Heart right ventricle (tissue), 16 donors: ENCODE measurements around the gene KCNT2. TPM values are rescaled to one million over a fixed set of nuclear protein-coding genes. Genes with fewer than 3 reads are reported as not detected.

Source experiments
- ATAC-seq, 8 donors: fragments of 200-7000 bp; cut with Tn5 transposase; one replicate each; pipeline ENCODE4 v1.9.1; 2020; ENCODE audit warnings: mild to moderate bottlenecking in 8 of 8, moderate library complexity in 8 of 8, moderate number of reproducible peaks in 1 of 8
- DNase-seq, 2 donors: peaks; one replicate each; pipeline ENCODE4 v3.0.0-alpha.2; 2020
- H3K27ac ChIP-seq, 10 donors: fragments of 200-600 bp; sonication (generic) in 2 of 10; one replicate each; pipeline versions ENCODE4 v1.5.0 to v1.8.0; 2020 to 2022; ENCODE audit warnings: mild to moderate bottlenecking in 3 of 10
- H3K27me3 ChIP-seq, 7 donors: fragments of 200-600 bp; one replicate each; pipeline ENCODE4 v1.8.0; 2021 to 2022; ENCODE audit warnings: mild to moderate bottlenecking in 2 of 7
- H3K36me3 ChIP-seq, 9 donors: fragments of 200-600 bp; sonication (generic) in 1 of 9; one replicate each; pipeline versions ENCODE4 v1.5.0 to v1.8.0; 2020 to 2022; ENCODE audit warnings: mild to moderate bottlenecking in 2 of 9
- H3K4me1 ChIP-seq, 9 donors: fragments of 200-600 bp; sonication (generic) in 1 of 9; one replicate each; pipeline versions ENCODE4 v1.5.0 to v1.8.0; 2020 to 2022; ENCODE audit warnings: mild to moderate bottlenecking in 4 of 9
- H3K4me3 ChIP-seq, 10 donors: fragments of 200-600 bp; sonication (generic) in 2 of 10; one replicate each; pipeline versions ENCODE4 v1.5.0 to v1.8.0; 2020 to 2022; ENCODE audit warnings: mild to moderate bottlenecking in 7 of 10, moderate library complexity in 2 of 10
- H3K9me3 ChIP-seq, 11 donors: fragments of 200-600 bp in 10 of 11; sonication (generic) in 2 of 11; one replicate each; pipeline versions ENCODE4 v1.5.0 to v1.8.0; 2013 to 2022; ENCODE audit warnings: mild to moderate bottlenecking in 2 of 11, control low read depth in 1 of 11, moderate library complexity in 1 of 11
- CTCF ChIP-seq, 9 donors: fragments of 200-600 bp; sonication (generic) in 2 of 9; IDR thresholded peaks; one replicate each; pipeline versions ENCODE4 v1.5.0 to v1.8.0; 2021 to 2022; ENCODE audit warnings: antibody characterized with exemption in 9 of 9, mild to moderate bottlenecking in 5 of 9, moderate library complexity in 1 of 9
- WGBS, 2 donors: extraction: QIAGEN DNeasy Blood & Tissue Kit; methylation state at CpG; one replicate each; pipeline ENCODE4 v1.1.7; 2013; ENCODE audit warnings: inconsistent platforms in 1 of 2; 5-methylcytosine and 5-hydroxymethylcytosine counted together
- intact Hi-C, 10 donors: fragments of 100-400 bp; cut with DNase I; formaldehyde crosslinking; loops; one replicate each; pipeline versions ENCODE4 v1.11.1 to v1.14.2; 2022
- polyA plus RNA-seq, 2 donors: library from polyadenylated mRNA; stranded (reverse); fragments of 200-250 nt; gene quantifications; one replicate each; pipeline ENCODE4 v1.2.3, GENCODE V29; 2013
- total RNA-seq, 10 donors: library from RNA; stranded (reverse); fragmentation: NEBNext Ultra II Directional in 3 of 10; extraction: Animal tissue kit (Norgen Biotek cat#: 25700) in 3 of 10; gene quantifications; one replicate each; pipeline versions ENCODE4 v1.2.1 to v1.2.4, GENCODE V29; 2021 to 2023
- donor health status: Arrhythmogenic right ventricular cardiomyopathy.
- donor health status: ischemic (EF 13 %, LVEDD 7.1; RV severe dilation, severe dysfunction).
- donor health status: healthy with polysubstance abuse.
- donor health status: DM: no; HTN: yes; CAD: no.
- donor health status: DM: no; HTN: no; CAD: no.
- donor health status: ischemic (EF 25% LVEDD 6.9; RV normal size, moderate dysfunction).
- donor health status: ischemic (EF 25% LVEDD 5.7; RV mildly dilated, moderate dysfunction).
- donor health status: healthy.
- donor health status: DM: yes; HTN: yes; CAD: no.
- donor health status: Ischemic cardiomyopathy.
- donor health status: ischemic (EF 35%, LVEDD 5.7; RV mildly dilated, moderate dysfunction).
- donor health status: nonischemic (EF 11% LVEDD 7.7; RV severe dilation, severe dysfunction).
- donor health status: DM: yes; HTN: yes; CAD: no.
- donor health status: PGD.
- donor health status: ischemic (EF 29% LVEDD 5.4; RV normal size, mild dysfunction).
- donor health status: nonischemic (EF 23%, LVEDD 6.1; RV moderate dilation, normal function).

The KCNT2 gene
- total and polyA plus RNA-seq, 12 donors: 0.26 to 1.1 (median 0.68) TPM

GRCh38 chr1:196323869-196324268 lies 284.4 kb downstream of the KCNT2 start:
- Histone ChIP-seq H3K36me3 (no peaks in the 10 kb centered on the region), H3K4me1 (no peaks in the 10 kb centered on the region), H3K4me3 (no peak overlapping the region), H3K27ac (no peak overlapping the region), H3K9me3 (no peaks in the 10 kb centered on the region), H3K27me3 (no peaks in the 10 kb centered on the region)
- no peak for TF ChIP-seq CTCF (IDR thresholded peaks at IDR 0.05)
- no peak for ATAC-seq
- WGBS, 2 donors: 83 to 86% methylated on average over 3 of the region's 3 CpGs
- intact Hi-C loops: no loop called here
- DNase-seq: no peak

- intact Hi-C loops: loop anchor here in 3 of 10 donors (5.0 to 10.0 kb wide), 3 partner anchors 174 to 343 kb away; partner anchors contain the start of gene CFH (in 1 of the 3)
- DNase-seq (no peak), ATAC-seq (no peak)
- no peaks in the 10 kb centered on the region for H3K36me3 ChIP-seq
- H3K4me1 ChIP-seq: no peaks in the 10 kb centered on the region
- no peak for TF ChIP-seq CTCF (IDR thresholded peaks at IDR 0.05)
- H3K9me3 ChIP-seq: no peaks in the 10 kb centered on the region
- 82 to 91% methylated on average over 2 of the region's 2 CpGs for WGBS, 2 donors
- H3K27me3 ChIP-seq: no peaks in the 10 kb centered on the region
- no peak overlapping the region for H3K4me3 ChIP-seq
- no peak overlapping the region for H3K27ac ChIP-seq
These were observed 288.9 kb downstream of the KCNT2 start for GRCh38 chr1:196319301-196319700.

- intact Hi-C loops: loop anchor here in 3 of 10 donors (5.0 to 10.0 kb wide), 3 partner anchors 173 to 344 kb away; partner anchors contain the start of gene CFH (in 1 of the 3)
- WGBS, 2 donors: 72 to 85% methylated on average over 8 of the region's 8 CpGs
- no peak for ATAC-seq
These were observed 290.4 kb downstream of the KCNT2 start for GRCh38 chr1:196317535-196318522.

More at GRCh38 chr1:196317535-196318522, 290.4 kb downstream of the KCNT2 start:
- DNase-seq: peak in 1 of 2 donors; percentile 7
- Histone ChIP-seq H3K9me3 (no peaks in the 10 kb centered on the region), H3K27me3 (no peaks in the 10 kb centered on the region), H3K27ac (no peak overlapping the region), H3K4me1 (no peaks in the 10 kb centered on the region), H3K4me3 (no peak overlapping the region), H3K36me3 (no peaks in the 10 kb centered on the region)
- TF ChIP-seq CTCF (IDR thresholded peaks at IDR 0.05): peak in 7 of 9 donors; percentile 32 to 63 (median 53)
